GM19099 (cell line): ENCODE measurements around the gene SERPINF2.

Experiments used
- POLR2A ChIP-seq: IDR thresholded peaks from 3 replicates; pipeline ENCODE4 v1.6.1; 2011; ENCODE audit warnings: low read depth; ENCODE audit not compliant: insufficient read length; ENCODE audit errors: extremely low read depth

Gene SERPINF2

GRCh38 chr17:1765576-1765975, 22.9 kb downstream of the SERPINF2 start:
- no peak for TF ChIP-seq POLR2A

GRCh38 chr17:1766382-1767135, 23.9 kb downstream of the SERPINF2 start:
- no peak for TF ChIP-seq POLR2A

- no peak for TF ChIP-seq POLR2A
Observed at GRCh38 chr17:1767358-1767757, 24.7 kb downstream of the SERPINF2 start.

- no peak for TF ChIP-seq POLR2A
Observed at GRCh38 chr17:1769822-1770477, 27.3 kb downstream of the SERPINF2 start.

- no peak for TF ChIP-seq POLR2A
Observed at GRCh38 chr17:1773696-1774181, 31.1 kb downstream of the SERPINF2 start.

- TF ChIP-seq POLR2A = no peak
Observed at GRCh38 chr17:1774390-1775176, 31.9 kb downstream of the SERPINF2 start.

GRCh38 chr17:1776328-1776727, 33.7 kb downstream of the SERPINF2 start:
- TF ChIP-seq POLR2A = no peak

GRCh38 chr17:1776857-1777256, 34.2 kb downstream of the SERPINF2 start:
- TF ChIP-seq POLR2A = no peak

GRCh38 chr17:1779571-1780131, 37.0 kb downstream of the SERPINF2 start:
- TF ChIP-seq POLR2A = no peak

GRCh38 chr17:1782171-1782567, 39.5 kb downstream of the SERPINF2 start:
- no peak for TF ChIP-seq POLR2A

- TF ChIP-seq POLR2A = no peak
Observed at GRCh38 chr17:1783271-1783670, 40.6 kb downstream of the SERPINF2 start.

- no peak for TF ChIP-seq POLR2A
Observed at GRCh38 chr17:1783834-1784611, 41.4 kb downstream of the SERPINF2 start.

GRCh38 chr17:1785930-1786329, 43.3 kb downstream of the SERPINF2 start:
- no peak for TF ChIP-seq POLR2A

- TF ChIP-seq POLR2A = no peak
Observed at GRCh38 chr17:1786708-1787107, 44.0 kb downstream of the SERPINF2 start.

GRCh38 chr17:1787301-1787902, 44.7 kb downstream of the SERPINF2 start:
- no peak for TF ChIP-seq POLR2A

- TF ChIP-seq POLR2A = no peak
Observed at GRCh38 chr17:1789936-1790335, 47.3 kb downstream of the SERPINF2 start.
